OCI-LY7 (cell line): Measurements from ENCODE around the gene LTA4H. TPM values are rescaled to one million over a fixed set of nuclear protein-coding genes. Genes with fewer than 3 reads are reported as not detected.

Source experiments
- BruUV-seq: library from RNA; stranded (reverse); fragments of 400-500 nt; replicated peaks from 2 replicates; lab custom pipeline; 2021; lab: Mats Ljungman, UMichigan
- CTCF ChIA-PET: fragments of 300-600 bp; sonication (Branson Sonifier 250); formaldehyde crosslinking; loops from one replicate; lab custom pipeline; 2022; ENCODE audit warnings: antibody characterized with exemption; ENCODE audit not compliant: unreplicated experiment; lab: Charles Lee
- POLR2A ChIA-PET: fragments of 300-600 bp; sonication (Branson Sonifier 250); formaldehyde crosslinking; loops from one replicate; lab custom pipeline; 2022; ENCODE audit warnings: antibody characterized with exemption; lab: Charles Lee
- DNase-seq: peaks from one replicate; pipeline ENCODE4 v3.0.0-alpha.2; 2015; ENCODE audit warnings: low spot score
- H2AFZ ChIP-seq: fragments of 200-600 bp; sonication (generic), shearing (Covaris generic); 2 replicates; pipeline ENCODE4 v1.6.1; 2014; ENCODE audit warnings: mild to moderate bottlenecking, antibody characterized with exemption, low read length, moderate library complexity
- H3K27ac ChIP-seq: fragments of 200-600 bp; sonication (generic); 2 replicates; pipeline ENCODE4 v1.5.1; 2014; ENCODE audit warnings: mixed run types, low read depth, mild to moderate bottlenecking, moderate library complexity, low read length, inconsistent platforms; ENCODE audit not compliant: poor library complexity, severe bottlenecking
- H3K36me3 ChIP-seq: fragments of 200-600 bp; sonication (generic); 2 replicates; pipeline ENCODE4 v1.6.1; 2014; ENCODE audit warnings: mild to moderate bottlenecking, antibody characterized with exemption, low read length, moderate library complexity, mixed read lengths; ENCODE audit not compliant: insufficient read depth
- H3K4me1 ChIP-seq: fragments of 200-600 bp; sonication (generic); 2 replicates; pipeline ENCODE4 v1.5.1; 2014; ENCODE audit warnings: mild to moderate bottlenecking, low read length; ENCODE audit not compliant: insufficient read depth, poor library complexity, severe bottlenecking
- H3K4me2 ChIP-seq: fragments of 200-600 bp; sonication (generic); 2 replicates; pipeline ENCODE4 v1.6.1; 2014; ENCODE audit warnings: mild to moderate bottlenecking, low read length
- H3K4me3 ChIP-seq: fragments of 200-600 bp; sonication (generic); 2 replicates; pipeline ENCODE4 v1.5.1; 2014; ENCODE audit warnings: mild to moderate bottlenecking, low read depth, low read length; ENCODE audit not compliant: poor library complexity, severe bottlenecking
- H3K79me2 ChIP-seq: fragments of 200-600 bp; sonication (generic); 2 replicates; pipeline ENCODE4 v1.6.1; 2016; ENCODE audit warnings: low read depth, mild to moderate bottlenecking, low read length, moderate library complexity, mixed read lengths; ENCODE audit not compliant: insufficient read depth
- H3K9me2 ChIP-seq: fragments of 200-600 bp; sonication (generic); 2 replicates; pipeline ENCODE4 v1.6.1; 2016; ENCODE audit warnings: mild to moderate bottlenecking, low read length, mixed read lengths; ENCODE audit not compliant: insufficient read depth
- H3K9me3 ChIP-seq: fragments of 200-600 bp; sonication (generic); 2 replicates; pipeline ENCODE4 v1.6.1; 2014; ENCODE audit warnings: mild to moderate bottlenecking, mixed run types, low read length, mixed read lengths
- H4K20me1 ChIP-seq: fragments of 200-600 bp; sonication (generic); 2 replicates; pipeline ENCODE4 v1.6.1; 2014; ENCODE audit warnings: mild to moderate bottlenecking, antibody characterized with exemption, low read length, moderate library complexity, mixed read lengths; ENCODE audit not compliant: insufficient read depth
- EZH2phosphoT487 ChIP-seq: fragments of 200-600 bp; sonication (generic); IDR thresholded peaks from 2 replicates; pipeline ENCODE4 v1.6.1; 2018; ENCODE audit warnings: low read depth, borderline replicate concordance, mild to moderate bottlenecking, mixed run types, antibody characterized with exemption, low read length, moderate library complexity, mixed read lengths
- intact Hi-C: fragments of 100-400 bp; cut with micrococcal nuclease; formaldehyde crosslinking; loops from one replicate; pipeline ENCODE4 v1.10.0; 2022; ENCODE audit not compliant: unreplicated experiment
- total RNA-seq, 2 experiments: library from RNA; depleted of rRNA in 1 of 2; stranded (reverse); fragments of >200 nt in 1 of 2; shearing (Covaris generic) in 1 of 2; gene quantifications; 2 replicates each; pipeline ENCODE4 v1.2.3, GENCODE V29; 2014 to 2022
- TF ChIP-seq, protein P1 (sequence below): fragments of 200-600 bp; sonication (generic); conservative IDR thresholded peaks from 2 replicates; pipeline ENCODE4 v1.5.1; 2014; ENCODE audit warnings: mild to moderate bottlenecking, antibody characterized with exemption, low read length, moderate library complexity, mixed read lengths

Gene LTA4H
- total RNA-seq, 2 experiments from 2014 or later = 86.7 to 122 TPM

DNA sequence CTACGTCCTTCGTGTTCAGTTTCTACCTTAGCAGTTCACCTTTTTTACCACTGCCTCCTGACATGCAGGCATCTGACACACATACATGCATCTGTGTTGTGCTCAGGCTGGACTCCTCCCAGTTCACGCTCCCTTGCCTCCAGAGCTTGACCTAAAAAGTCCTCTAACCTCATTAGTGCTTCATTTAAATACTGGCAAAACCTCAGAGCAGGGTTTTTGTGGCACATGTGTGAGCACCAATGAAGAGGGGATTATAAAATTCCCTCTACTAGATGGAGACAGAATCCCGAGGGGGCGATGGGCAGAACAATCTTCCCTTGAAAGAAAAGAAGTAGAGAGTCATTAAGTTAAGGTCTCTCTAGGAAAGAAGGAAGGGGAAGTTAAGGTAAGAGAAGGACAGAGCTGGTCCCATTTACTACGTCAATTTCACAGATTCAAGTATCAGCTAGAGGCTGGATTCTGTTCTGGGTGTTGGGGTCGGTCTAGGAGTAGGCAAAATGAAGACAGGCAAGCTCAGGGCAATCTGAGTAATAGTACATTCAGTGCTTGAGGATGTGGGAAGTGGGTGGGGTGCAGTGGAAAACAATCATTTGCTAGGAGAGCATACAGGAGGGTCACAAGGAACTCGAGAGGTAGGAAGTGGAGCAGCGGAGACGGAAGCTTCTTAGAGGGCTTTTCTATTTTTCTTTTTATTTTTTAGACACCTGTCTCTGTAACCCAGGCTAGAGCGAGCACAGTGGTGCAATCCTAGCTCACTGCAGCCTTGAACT lies 46.7 kb downstream of the LTA4H start:
- CTCF ChIA-PET = no interaction called here
- intact Hi-C loops = no loop called here

DNA sequence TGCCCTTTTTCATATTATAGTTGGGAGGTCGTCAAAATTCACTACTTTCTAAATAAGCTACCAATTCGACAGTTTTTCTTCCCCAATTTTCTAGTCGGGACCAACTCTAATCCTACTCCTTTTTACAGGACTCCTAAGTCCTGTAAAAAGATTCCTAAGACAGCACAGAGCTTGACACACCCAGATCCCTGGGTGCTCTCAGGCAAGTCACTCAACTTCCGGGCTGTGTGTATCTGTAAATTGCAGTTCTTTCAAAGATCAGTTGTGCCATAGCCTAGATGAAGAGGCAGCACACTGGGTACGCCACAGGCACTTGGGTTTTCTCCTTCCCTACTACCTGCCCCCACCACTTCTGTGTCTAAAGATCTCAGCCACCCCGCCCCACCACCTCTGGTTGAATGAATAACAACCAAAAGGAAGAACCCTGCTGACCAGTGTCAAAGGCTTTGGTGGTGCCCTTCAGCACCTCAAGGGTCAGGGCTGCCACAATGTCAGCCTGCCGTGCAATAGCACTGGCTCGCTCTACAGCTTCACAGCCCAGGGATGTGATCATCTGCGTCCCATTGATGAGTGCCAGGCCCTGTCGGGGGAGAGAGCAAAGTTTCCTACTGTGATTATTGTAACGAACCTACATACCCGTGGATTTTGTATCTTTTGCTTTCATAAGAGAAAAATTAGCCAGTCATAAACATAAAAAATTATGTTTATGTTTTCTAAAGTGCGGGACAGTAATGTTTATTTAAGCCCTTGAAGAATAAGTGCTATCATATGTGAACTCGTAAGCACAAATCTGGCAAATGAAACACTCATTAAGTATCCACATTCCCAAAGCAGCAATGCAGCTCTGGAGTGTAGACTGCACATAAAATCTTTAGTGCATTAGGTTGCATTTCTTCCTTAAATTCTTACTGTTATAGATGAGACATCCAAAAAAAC lies 48.5 kb downstream of the LTA4H start:
- TF ChIP-seq, protein P1, sequence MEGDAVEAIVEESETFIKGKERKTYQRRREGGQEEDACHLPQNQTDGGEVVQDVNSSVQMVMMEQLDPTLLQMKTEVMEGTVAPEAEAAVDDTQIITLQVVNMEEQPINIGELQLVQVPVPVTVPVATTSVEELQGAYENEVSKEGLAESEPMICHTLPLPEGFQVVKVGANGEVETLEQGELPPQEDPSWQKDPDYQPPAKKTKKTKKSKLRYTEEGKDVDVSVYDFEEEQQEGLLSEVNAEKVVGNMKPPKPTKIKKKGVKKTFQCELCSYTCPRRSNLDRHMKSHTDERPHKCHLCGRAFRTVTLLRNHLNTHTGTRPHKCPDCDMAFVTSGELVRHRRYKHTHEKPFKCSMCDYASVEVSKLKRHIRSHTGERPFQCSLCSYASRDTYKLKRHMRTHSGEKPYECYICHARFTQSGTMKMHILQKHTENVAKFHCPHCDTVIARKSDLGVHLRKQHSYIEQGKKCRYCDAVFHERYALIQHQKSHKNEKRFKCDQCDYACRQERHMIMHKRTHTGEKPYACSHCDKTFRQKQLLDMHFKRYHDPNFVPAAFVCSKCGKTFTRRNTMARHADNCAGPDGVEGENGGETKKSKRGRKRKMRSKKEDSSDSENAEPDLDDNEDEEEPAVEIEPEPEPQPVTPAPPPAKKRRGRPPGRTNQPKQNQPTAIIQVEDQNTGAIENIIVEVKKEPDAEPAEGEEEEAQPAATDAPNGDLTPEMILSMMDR = no peak
- TF ChIP-seq EZH2phosphoT487 = no peak
- no peaks in the 10 kb centered on the region for H3K79me2 ChIP-seq
- no peaks in the 10 kb centered on the region for H3K4me1 ChIP-seq
- H3K4me3 ChIP-seq = no peak overlapping the region
- H2AFZ ChIP-seq = no peak overlapping the region
- CTCF ChIA-PET = no interaction called here
- intact Hi-C loops = no loop called here
- H3K36me3 ChIP-seq = no peaks in the 10 kb centered on the region
- POLR2A ChIA-PET = interaction anchor here (1.3 kb wide), 1 partner anchor 44 kb away, joined by 3 read pairs; no protein-coding TSS in a partner anchor
- no peak overlapping the region for H3K4me2 ChIP-seq
- H3K27ac ChIP-seq = no peak overlapping the region
- H3K9me3 ChIP-seq = no peaks in the 10 kb centered on the region
- no peak for DNase-seq
- no peaks in the 10 kb centered on the region for H4K20me1 ChIP-seq
- no peaks in the 10 kb centered on the region for H3K9me2 ChIP-seq
- BruUV-seq = no TSS peak

More for the DNA sequence above, 46.7 kb downstream of the LTA4H start:
- BruUV-seq = no TSS peak
- H4K20me1 ChIP-seq = no peaks in the 10 kb centered on the region
- H3K4me3 ChIP-seq = no peak overlapping the region
- H3K4me2 ChIP-seq = no peak overlapping the region
- TF ChIP-seq, protein P1 = no peak
- TF ChIP-seq EZH2phosphoT487 = no peak
- no peaks in the 10 kb centered on the region for H3K4me1 ChIP-seq
- no peak for DNase-seq
- POLR2A ChIA-PET = interaction anchor here (0.6 to 0.8 kb wide), 2 partner anchors 33 to 48 kb away, joined by 3 read pairs; no protein-coding TSS in a partner anchor
- no peaks in the 10 kb centered on the region for H3K9me3 ChIP-seq
- no peak overlapping the region for H2AFZ ChIP-seq
- H3K36me3 ChIP-seq = no peaks in the 10 kb centered on the region
- no peak overlapping the region for H3K27ac ChIP-seq
- no peaks in the 10 kb centered on the region for H3K79me2 ChIP-seq
- H3K9me2 ChIP-seq = no peaks in the 10 kb centered on the region
